ENCODE measurements around the gene NANOGP8. TPM values are rescaled to one million over a fixed set of nuclear protein-coding genes. Genes with fewer than 3 reads are reported as not detected.
"Not testable (repeated sequence)": the region's sequence is repeated elsewhere in the genome, so short reads cannot be mapped to it uniquely, and the experiment has no call there.

Gene NANOGP8, protein sequence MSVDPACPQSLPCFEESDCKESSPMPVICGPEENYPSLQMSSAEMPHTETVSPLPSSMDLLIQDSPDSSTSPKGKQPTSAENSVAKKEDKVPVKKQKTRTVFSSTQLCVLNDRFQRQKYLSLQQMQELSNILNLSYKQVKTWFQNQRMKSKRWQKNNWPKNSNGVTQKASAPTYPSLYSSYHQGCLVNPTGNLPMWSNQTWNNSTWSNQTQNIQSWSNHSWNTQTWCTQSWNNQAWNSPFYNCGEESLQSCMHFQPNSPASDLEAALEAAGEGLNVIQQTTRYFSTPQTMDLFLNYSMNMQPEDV
- total RNA-seq (2021) (not detected in 2 replicates), Bru-seq, nascent RNA (percentile 12 among the genes with signal in this experiment), BruChase-seq, experiment 1, labeled RNA remaining after a 2-hour chase (percentile 31 among the genes with signal in this experiment), BruChase-seq, experiment 2, labeled RNA remaining after a 6-hour chase (percentile 39 among the genes with signal in this experiment)
- long read RNA-seq = 0 reads

DNA sequence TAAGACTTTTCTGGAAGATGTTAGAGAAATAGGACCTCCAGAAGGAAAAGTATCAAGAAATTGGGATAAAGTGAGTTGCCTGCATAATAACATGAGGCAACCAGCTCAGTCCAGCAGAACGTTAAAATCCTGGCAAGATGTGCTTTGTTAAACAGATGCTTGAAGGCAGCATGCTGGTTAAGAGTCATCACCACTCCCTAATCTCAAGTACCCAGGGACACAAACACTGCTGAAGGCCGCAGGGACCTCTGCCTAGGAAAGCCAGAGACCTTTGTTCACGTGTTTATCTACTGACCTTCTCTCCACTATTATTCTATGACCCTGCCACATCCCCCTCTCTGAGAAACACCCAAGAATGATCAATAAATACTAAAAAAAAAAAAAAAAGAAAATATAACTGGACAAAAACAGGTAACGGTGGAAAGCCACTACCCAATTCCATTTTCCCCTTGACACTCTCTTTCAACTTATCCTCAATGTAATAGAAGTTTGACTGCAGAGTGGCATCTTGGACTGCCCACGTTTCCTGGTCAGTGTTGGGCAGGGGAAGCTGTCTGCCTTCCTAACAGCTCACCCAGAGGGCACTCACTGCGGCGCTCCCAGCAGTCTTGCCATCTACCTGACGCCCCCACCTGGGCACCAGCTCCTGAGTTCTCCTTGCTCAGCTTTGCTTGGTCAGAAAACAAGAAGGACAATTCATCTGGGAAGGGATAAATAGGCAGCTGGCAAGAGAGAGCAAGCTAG is at the start of gene NANOGP8:
NANOGP8 (minus strand) TSS at position 120 of the 744 bp plus-strand sequence. CDS start 185 bp downstream, outside the sequence.
- H3K36me3 ChIP-seq (ENCODE audit: insufficient read depth, low read length, poor library complexity, severe bottlenecking); H3K9me3 ChIP-seq (ENCODE audit: low read depth, low read length, poor library complexity, severe bottlenecking); DNase-seq (ENCODE audit: low spot score); H3K4me3 ChIP-seq (ENCODE audit: low read depth, low read length, poor library complexity, severe bottlenecking); POLR2A ChIA-PET (ENCODE audit: low non-redundant PET); intact Hi-C loops (cut with micrococcal nuclease; ENCODE audit: unreplicated experiment); CTCF ChIA-PET; H3K27ac ChIP-seq (ENCODE audit: low read depth, low read length, poor library complexity, severe bottlenecking); BruUV-seq (replicated peaks); H3K4me1 ChIP-seq (ENCODE audit: insufficient read depth, low read length, poor library complexity, severe bottlenecking); H3K27me3 ChIP-seq (replicated peaks; ENCODE audit: insufficient read depth, low read depth, low read length, poor library complexity): not testable (repeated sequence)

DNA sequence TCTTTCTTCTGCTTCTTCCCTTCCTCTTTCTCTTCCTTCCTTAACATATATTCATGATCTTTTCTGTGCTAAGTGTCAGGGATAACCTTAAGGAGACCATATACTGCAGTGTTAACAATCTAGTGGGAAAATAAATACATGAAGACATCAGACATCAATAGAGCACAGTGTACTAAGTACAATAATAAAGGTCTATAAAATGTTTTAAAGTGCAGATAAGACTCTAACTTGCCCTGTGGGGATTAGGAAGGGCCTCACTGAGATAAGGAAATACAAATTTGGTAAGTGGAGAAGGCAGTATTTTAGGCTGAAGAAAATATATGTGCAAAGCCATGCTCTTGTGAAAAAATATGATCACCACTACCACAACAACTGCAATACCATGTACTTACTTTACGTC is 49.2 kb upstream of the NANOGP8 start:
- Histone ChIP-seq H3K36me3 (ENCODE audit: insufficient read depth, low read length, poor library complexity, severe bottlenecking) (no peaks in the 10 kb centered on the region), H3K4me1 (ENCODE audit: insufficient read depth, low read length, poor library complexity, severe bottlenecking) (no peaks in the 10 kb centered on the region), H3K4me3 (ENCODE audit: low read depth, low read length, poor library complexity, severe bottlenecking) (no peak overlapping the region), H3K27me3 (replicated peaks; ENCODE audit: insufficient read depth, low read depth, low read length, poor library complexity) (no peaks in the 10 kb centered on the region), H3K27ac (ENCODE audit: low read depth, low read length, poor library complexity, severe bottlenecking) (no peak overlapping the region), H3K9me3 (ENCODE audit: low read depth, low read length, poor library complexity, severe bottlenecking) (no peaks in the 10 kb centered on the region)
- intact Hi-C loops (cut with micrococcal nuclease; ENCODE audit: unreplicated experiment) = no loop called here
- BruUV-seq (replicated peaks) = no TSS peak
- ChIA-PET POLR2A (ENCODE audit: low non-redundant PET) (no interaction called here), CTCF (no interaction called here)
- no peak for DNase-seq (ENCODE audit: low spot score)
- no peak for TF ChIP-seq EZH2 (IDR thresholded peaks at IDR 0.05; ENCODE audit: borderline replicate concordance, low read depth, low read length, poor library complexity, severe bottlenecking)
- TF ChIP-seq, protein P1, sequence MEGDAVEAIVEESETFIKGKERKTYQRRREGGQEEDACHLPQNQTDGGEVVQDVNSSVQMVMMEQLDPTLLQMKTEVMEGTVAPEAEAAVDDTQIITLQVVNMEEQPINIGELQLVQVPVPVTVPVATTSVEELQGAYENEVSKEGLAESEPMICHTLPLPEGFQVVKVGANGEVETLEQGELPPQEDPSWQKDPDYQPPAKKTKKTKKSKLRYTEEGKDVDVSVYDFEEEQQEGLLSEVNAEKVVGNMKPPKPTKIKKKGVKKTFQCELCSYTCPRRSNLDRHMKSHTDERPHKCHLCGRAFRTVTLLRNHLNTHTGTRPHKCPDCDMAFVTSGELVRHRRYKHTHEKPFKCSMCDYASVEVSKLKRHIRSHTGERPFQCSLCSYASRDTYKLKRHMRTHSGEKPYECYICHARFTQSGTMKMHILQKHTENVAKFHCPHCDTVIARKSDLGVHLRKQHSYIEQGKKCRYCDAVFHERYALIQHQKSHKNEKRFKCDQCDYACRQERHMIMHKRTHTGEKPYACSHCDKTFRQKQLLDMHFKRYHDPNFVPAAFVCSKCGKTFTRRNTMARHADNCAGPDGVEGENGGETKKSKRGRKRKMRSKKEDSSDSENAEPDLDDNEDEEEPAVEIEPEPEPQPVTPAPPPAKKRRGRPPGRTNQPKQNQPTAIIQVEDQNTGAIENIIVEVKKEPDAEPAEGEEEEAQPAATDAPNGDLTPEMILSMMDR (conservative IDR thresholded peaks at IDR 0.05; ENCODE audit: low read depth, low read length) = no peak

DNA sequence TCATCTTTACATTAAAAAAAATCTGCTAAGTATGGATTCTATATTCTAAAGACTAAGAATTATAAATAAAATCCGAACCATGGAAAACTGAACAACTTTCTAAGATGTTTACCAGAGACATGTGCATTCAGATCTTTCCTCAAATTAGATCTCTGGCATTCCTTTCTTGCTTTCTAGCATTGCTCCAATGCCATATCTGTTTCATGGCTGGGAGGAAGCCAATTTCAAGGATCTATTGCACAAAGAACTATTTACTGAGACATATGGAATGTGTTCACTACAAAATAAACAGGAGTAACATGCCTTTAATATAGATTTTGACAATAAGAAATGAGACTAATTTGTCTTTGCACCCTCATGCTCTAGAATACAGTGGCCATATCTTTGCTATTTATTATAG is 45.1 kb upstream of the NANOGP8 start:
- H3K27ac ChIP-seq (ENCODE audit: low read depth, low read length, poor library complexity, severe bottlenecking) = no peak overlapping the region
- POLR2A ChIA-PET (ENCODE audit: low non-redundant PET) = no interaction called here
- H3K27me3 ChIP-seq (replicated peaks; ENCODE audit: insufficient read depth, low read depth, low read length, poor library complexity) = no peaks in the 10 kb centered on the region
- H3K4me3 ChIP-seq (ENCODE audit: low read depth, low read length, poor library complexity, severe bottlenecking) = no peak overlapping the region
- intact Hi-C loops (cut with micrococcal nuclease; ENCODE audit: unreplicated experiment) = no loop called here
- BruUV-seq (replicated peaks) = no TSS peak
- H3K4me1 ChIP-seq (ENCODE audit: insufficient read depth, low read length, poor library complexity, severe bottlenecking) = no peaks in the 10 kb centered on the region
- TF ChIP-seq EZH2 (IDR thresholded peaks at IDR 0.05; ENCODE audit: borderline replicate concordance, low read depth, low read length, poor library complexity, severe bottlenecking) = no peak
- TF ChIP-seq, protein P1 (conservative IDR thresholded peaks at IDR 0.05; ENCODE audit: low read depth, low read length) = no peak
- CTCF ChIA-PET = no interaction called here
- H3K9me3 ChIP-seq (ENCODE audit: low read depth, low read length, poor library complexity, severe bottlenecking) = no peaks in the 10 kb centered on the region
- no peak for DNase-seq (ENCODE audit: low spot score)
- H3K36me3 ChIP-seq (ENCODE audit: insufficient read depth, low read length, poor library complexity, severe bottlenecking) = no peaks in the 10 kb centered on the region

All from A673 (cell line).